H9 (cell line): ENCODE data around the gene CDK8. TPM values are rescaled to one million over a fixed set of nuclear protein-coding genes. Genes with fewer than 3 reads are reported as not detected.

Experiments
- DNase-seq: peaks from one replicate; pipeline ENCODE4 v3.0.0-alpha.2; 2017
- H2AFZ ChIP-seq: one replicate; pipeline ENCODE4 v1.6.1; 2013; ENCODE audit warnings: mild to moderate bottlenecking, low read length, control low read depth, moderate library complexity
- H2AK5ac ChIP-seq: 2 replicates; pipeline ENCODE4 v1.6.1; 2013; ENCODE audit warnings: low read length, control low read depth, mixed read lengths; ENCODE audit not compliant: insufficient read length
- H2BK120ac ChIP-seq: one replicate; pipeline ENCODE4 v1.6.1; 2013; ENCODE audit warnings: low read depth, mild to moderate bottlenecking, low read length, control low read depth, inconsistent platforms; ENCODE audit not compliant: poor library complexity, severe bottlenecking
- H2BK12ac ChIP-seq: 2 replicates; pipeline ENCODE4 v1.6.1; 2013; ENCODE audit warnings: low read length, control low read depth, mixed read lengths, low read depth; ENCODE audit not compliant: insufficient read length
- H2BK15ac ChIP-seq: 2 replicates; pipeline ENCODE4 v1.6.1; 2013; ENCODE audit warnings: low read depth, low read length, control low read depth
- H2BK20ac ChIP-seq: one replicate; pipeline ENCODE4 v1.6.1; 2013; ENCODE audit warnings: low read depth, mild to moderate bottlenecking, low read length, control low read depth, inconsistent platforms; ENCODE audit not compliant: poor library complexity, severe bottlenecking
- H2BK5ac ChIP-seq: 2 replicates; pipeline ENCODE4 v1.6.1; 2013; ENCODE audit warnings: low read length, control low read depth, mixed read lengths; ENCODE audit not compliant: insufficient read length
- H3K14ac ChIP-seq: 2 replicates; pipeline ENCODE4 v1.6.1; 2013; ENCODE audit warnings: low read length, control low read depth; ENCODE audit not compliant: insufficient read depth
- H3K18ac ChIP-seq: 2 replicates; pipeline ENCODE4 v1.6.1; 2013; ENCODE audit warnings: low read depth, mild to moderate bottlenecking, mixed read lengths, low read length, control low read depth; ENCODE audit not compliant: insufficient read length
- H3K23ac ChIP-seq: 2 replicates; pipeline ENCODE4 v1.6.1; 2013; ENCODE audit warnings: low read length, control low read depth, mixed read lengths, low read depth; ENCODE audit not compliant: insufficient read length
- H3K23me2 ChIP-seq: 2 replicates; pipeline ENCODE4 v1.6.1; 2013; ENCODE audit warnings: low read depth, mild to moderate bottlenecking, mixed read lengths, low read length, control low read depth; ENCODE audit not compliant: insufficient read length, poor library complexity, severe bottlenecking
- H3K27ac ChIP-seq: 2 replicates; pipeline ENCODE4 v1.5.1; 2013; ENCODE audit warnings: low read length, control low read depth, mixed read lengths, low read depth; ENCODE audit not compliant: insufficient read length
- H3K27me3 ChIP-seq: 2 replicates; pipeline ENCODE4 v1.6.1; 2013; ENCODE audit warnings: low read length, control low read depth, inconsistent platforms; ENCODE audit not compliant: insufficient read depth
- H3K4ac ChIP-seq: 2 replicates; pipeline ENCODE4 v1.6.1; 2013; ENCODE audit warnings: low read depth, mild to moderate bottlenecking, control low read depth, inconsistent platforms, low read length, moderate library complexity
- H3K4me1 ChIP-seq: 2 replicates; pipeline ENCODE4 v1.6.1; 2013; ENCODE audit warnings: low read length, control low read depth, inconsistent platforms; ENCODE audit not compliant: insufficient read depth
- H3K4me2 ChIP-seq: 2 replicates; pipeline ENCODE4 v1.6.1; 2013; ENCODE audit warnings: low read length, control low read depth, mixed read lengths; ENCODE audit not compliant: insufficient read length, insufficient read depth
- H3K56ac ChIP-seq: 2 replicates; pipeline ENCODE4 v1.6.1; 2013; ENCODE audit warnings: low read depth, mild to moderate bottlenecking, mixed read lengths, low read length, control low read depth; ENCODE audit not compliant: insufficient read length
- H3K79me1 ChIP-seq: 2 replicates; pipeline ENCODE4 v1.6.1; 2013; ENCODE audit warnings: low read depth, mild to moderate bottlenecking, moderate library complexity, low read length, control low read depth, inconsistent platforms; ENCODE audit not compliant: insufficient read depth, poor library complexity, severe bottlenecking
- H3K79me2 ChIP-seq: 2 replicates; pipeline ENCODE4 v1.6.1; 2013; ENCODE audit warnings: low read length, control low read depth, inconsistent platforms; ENCODE audit not compliant: insufficient read depth
- H3K9ac ChIP-seq: 2 replicates; pipeline ENCODE4 v1.6.1; 2013; ENCODE audit warnings: low read length, control low read depth, mixed read lengths; ENCODE audit not compliant: insufficient read length; ENCODE audit errors: extremely low read depth
- H3K9me3 ChIP-seq: one replicate; pipeline ENCODE4 v1.6.1; 2013; ENCODE audit warnings: low read depth, low read length, inconsistent platforms; ENCODE audit not compliant: control insufficient read depth
- H3T11ph ChIP-seq: one replicate; pipeline ENCODE4 v1.6.1; 2013; ENCODE audit warnings: mild to moderate bottlenecking, low read length, control low read depth, inconsistent platforms
- H4K20me1 ChIP-seq: one replicate; pipeline ENCODE4 v1.6.1; 2013; ENCODE audit not compliant: control insufficient read depth, insufficient read length, insufficient read depth
- H4K5ac ChIP-seq: 2 replicates; pipeline ENCODE4 v1.6.1; 2013; ENCODE audit warnings: low read depth, mild to moderate bottlenecking, mixed read lengths, low read length, control low read depth; ENCODE audit not compliant: insufficient read length
- H4K8ac ChIP-seq: replicated peaks from 2 replicates; pipeline ENCODE4 v1.6.1; 2013; ENCODE audit warnings: low read length, control low read depth, mixed read lengths, low read depth; ENCODE audit not compliant: insufficient read length
- H4K91ac ChIP-seq: 2 replicates; pipeline ENCODE4 v1.6.1; 2013; ENCODE audit warnings: low read depth, mild to moderate bottlenecking, moderate library complexity, mixed read lengths, low read length, control low read depth; ENCODE audit not compliant: insufficient read length
- H3K27ac Mint-ChIP-seq, 3 experiments: 2 replicates in 2 of 3; 3 replicates in 1 of 3; pipeline ENCODE4 v1.8.0; 2020 to 2021; ENCODE audit warnings: mixed read lengths in 3 of 3, mild to moderate bottlenecking in 1 of 3, moderate library complexity in 1 of 3
- H3K27me3 Mint-ChIP-seq: 2 replicates; pipeline ENCODE4 v1.8.0; 2021; ENCODE audit warnings: low read depth, mild to moderate bottlenecking, moderate library complexity, mixed read lengths
- H3K36me3 Mint-ChIP-seq, 3 experiments: 2 replicates in 2 of 3; 3 replicates in 1 of 3; pipeline ENCODE4 v1.8.0; 2020 to 2021; ENCODE audit warnings: low read depth in 3 of 3, mixed read lengths in 3 of 3; ENCODE audit not compliant: insufficient read depth in 1 of 3
- H3K4me1 Mint-ChIP-seq, 2 experiments: 2 replicates each; pipeline ENCODE4 v1.8.0; 2020; ENCODE audit warnings: mixed read lengths in 2 of 2
- H3K4me3 Mint-ChIP-seq, 2 experiments: 2 replicates in 1 of 2; 3 replicates in 1 of 2; pipeline ENCODE4 v1.8.0; 2020 to 2021; ENCODE audit warnings: mild to moderate bottlenecking in 2 of 2, mixed read lengths in 2 of 2, moderate library complexity in 1 of 2
- H3K9me3 Mint-ChIP-seq, 2 experiments: 2 replicates in 1 of 2; 3 replicates in 1 of 2; pipeline ENCODE4 v1.8.0; 2020; ENCODE audit warnings: mild to moderate bottlenecking in 2 of 2, mixed read lengths in 2 of 2, moderate library complexity in 1 of 2
- CTCF ChIP-seq: fragments of 200-600 bp; sonication (generic); conservative IDR thresholded peaks from 3 replicates; pipeline ENCODE4 v1.8.0; 2021; ENCODE audit warnings: antibody characterized with exemption, mild to moderate bottlenecking
- WGBS: extraction: QIAGEN DNeasy Blood & Tissue Kit; methylation state at CpG from one replicate; pipeline ENCODE4 v1.1.7; 2013; ENCODE audit warnings: missing lambda C conversion rate, low lambda C conversion rate, mixed read lengths; ENCODE audit not compliant: insufficient read length; ENCODE audit errors: extremely low coverage; 5-methylcytosine and 5-hydroxymethylcytosine counted together
- total RNA-seq: library from RNA; stranded (reverse); gene quantifications from 2 replicates; pipeline ENCODE4 v1.2.1, GENCODE V29; 2021

Gene CDK8
- total RNA-seq, 1 experiment from 2014 or later = 18.1 TPM

GRCh38 chr13:26340807-26341206 lies 86.9 kb downstream of the CDK8 start:
- Histone ChIP-seq H3K23me2 (no peaks in the 10 kb centered on the region), H2BK15ac (no peak overlapping the region), H2AFZ (no peak overlapping the region), H2BK12ac (no peak overlapping the region), H2BK20ac (no peak overlapping the region), H3K9ac (no peak overlapping the region), H2BK5ac (no peak overlapping the region), H3K4me1 (no peaks in the 10 kb centered on the region), H3K18ac (no peak overlapping the region), H3K79me2 (no peaks in the 10 kb centered on the region), H3K9me3 (no peaks in the 10 kb centered on the region), H3T11ph (no peak overlapping the region), H3K4me2 (no peak overlapping the region), H4K5ac (no peak overlapping the region), H4K20me1 (no peaks in the 10 kb centered on the region), H3K27me3 (no peaks in the 10 kb centered on the region), H4K8ac (no peak overlapping the region), H2AK5ac (no peak overlapping the region), H3K79me1 (peaks cover 4% of the 10 kb centered on the region), H3K56ac (no peak overlapping the region), H4K91ac (no peak overlapping the region), H3K23ac (no peak overlapping the region), H3K4ac (no peak overlapping the region), H3K27ac (no peak overlapping the region), H2BK120ac (no peak overlapping the region), H3K14ac (no peak overlapping the region)
- Mint-ChIP-seq H3K27ac (no peak overlapping the region), H3K36me3 (peaks cover 2 to 7% (median 4%) of the 10 kb centered on the region in 3 experiments; a peak in 3 of 7 replicates), H3K9me3 (no peaks in the 10 kb centered on the region), H3K4me3 (no peak overlapping the region), H3K4me1 (no peaks in the 10 kb centered on the region), H3K27me3 (no peaks in the 10 kb centered on the region)
- WGBS = no CpG with 5 or more reads among the region's 2 CpGs
- DNase-seq = no peak
- TF ChIP-seq CTCF = no peak
